Measurements from ENCODE around the gene NIT1. TPM values are rescaled to one million over a fixed set of nuclear protein-coding genes. Genes with fewer than 3 reads are reported as not detected.

NIT1 gene
- total RNA-seq, 2 donors from 2014 or later: 51.0 to 65.1 TPM

GRCh38 chr1:161092621-161093028 lies 25.3 kb upstream of the NIT1 start:
- Mint-ChIP-seq H3K27me3 (ENCODE audit: insufficient read depth) (peaks cover 10% of the 10 kb centered on the region), H3K27ac (no peak overlapping the region), H3K9me3 (no peaks in the 10 kb centered on the region), H3K36me3 (ENCODE audit: low read depth) (no peaks in the 10 kb centered on the region), H3K4me3 (no peak overlapping the region), H3K4me1 (no peaks in the 10 kb centered on the region)
- no peak overlapping the region for H3K4me3 ChIP-seq (ENCODE audit: low read length)
- DNase-seq: peak; percentile 20
- H3K27me3 ChIP-seq (ENCODE audit: control insufficient read depth, insufficient read depth, low read length, poor library complexity, severe bottlenecking): peaks cover 10% of the 10 kb centered on the region
- no peaks in the 10 kb centered on the region for H3K4me1 ChIP-seq (ENCODE audit: control insufficient read depth, insufficient read depth, low read length)
- H3K27ac ChIP-seq (ENCODE audit: low read depth, low read length): no peak overlapping the region
- no peak for TF ChIP-seq CTCF (conservative IDR thresholded peaks at IDR 0.05)
- H3K9ac ChIP-seq (ENCODE audit: extremely low read depth, low read length, poor library complexity, severe bottlenecking): no peak overlapping the region
- no peaks in the 10 kb centered on the region for H3K9me3 ChIP-seq (ENCODE audit: control insufficient read depth, low read length)
- no peaks in the 10 kb centered on the region for H3K36me3 ChIP-seq (ENCODE audit: control insufficient read depth, insufficient read depth, low read length)
- WGBS, 2 experiments (ENCODE audit: insufficient coverage in 1 of 2, insufficient read length in 1 of 2): 87% methylated on average over 3 of the region's 3 CpGs

- Histone ChIP-seq H3K27ac (ENCODE audit: low read depth, low read length) (no peak overlapping the region), H3K36me3 (ENCODE audit: control insufficient read depth, insufficient read depth, low read length) (peaks cover 1% of the 10 kb centered on the region), H3K9ac (ENCODE audit: extremely low read depth, low read length, poor library complexity, severe bottlenecking) (no peak overlapping the region), H3K27me3 (ENCODE audit: control insufficient read depth, insufficient read depth, low read length, poor library complexity, severe bottlenecking) (peaks cover 10% of the 10 kb centered on the region), H3K4me1 (ENCODE audit: control insufficient read depth, insufficient read depth, low read length) (no peaks in the 10 kb centered on the region), H3K4me3 (ENCODE audit: low read length) (no peak overlapping the region), H3K9me3 (ENCODE audit: control insufficient read depth, low read length) (no peaks in the 10 kb centered on the region)
- no peak for TF ChIP-seq CTCF (conservative IDR thresholded peaks at IDR 0.05)
- peaks cover 4% of the 10 kb centered on the region for H3K4me1 Mint-ChIP-seq
- no peaks in the 10 kb centered on the region for H3K9me3 Mint-ChIP-seq
- no peaks in the 10 kb centered on the region for H3K36me3 Mint-ChIP-seq (ENCODE audit: low read depth)
- peaks cover 10% of the 10 kb centered on the region for H3K27me3 Mint-ChIP-seq (ENCODE audit: insufficient read depth)
- peak; percentile 17 for DNase-seq
- 96 to 99% methylated on average over 9 to 12 of the region's 14 CpGs for WGBS, 2 experiments (ENCODE audit: insufficient coverage in 1 of 2, insufficient read length in 1 of 2)
- H3K27ac Mint-ChIP-seq: no peak overlapping the region
- H3K4me3 Mint-ChIP-seq: no peak overlapping the region
These were observed 23.4 kb upstream of the NIT1 start for GRCh38 chr1:161094481-161094880.

GRCh38 chr1:161095230-161095629 lies 22.7 kb upstream of the NIT1 start:
- H3K27ac Mint-ChIP-seq: no peak overlapping the region
- 94 to 97% methylated on average over 5 to 6 of the region's 6 CpGs for WGBS, 2 experiments (ENCODE audit: insufficient coverage in 1 of 2, insufficient read length in 1 of 2)
- H3K36me3 Mint-ChIP-seq (ENCODE audit: low read depth): peaks cover 7% of the 10 kb centered on the region
- no peak overlapping the region for H3K9ac ChIP-seq (ENCODE audit: extremely low read depth, low read length, poor library complexity, severe bottlenecking)
- H3K4me3 Mint-ChIP-seq: no peak overlapping the region
- H3K27me3 ChIP-seq (ENCODE audit: control insufficient read depth, insufficient read depth, low read length, poor library complexity, severe bottlenecking): peaks cover 10% of the 10 kb centered on the region
- peaks cover 10% of the 10 kb centered on the region for H3K27me3 Mint-ChIP-seq (ENCODE audit: insufficient read depth)
- H3K4me1 Mint-ChIP-seq: peaks cover 4% of the 10 kb centered on the region
- H3K27ac ChIP-seq (ENCODE audit: low read depth, low read length): no peak overlapping the region
- H3K4me1 ChIP-seq (ENCODE audit: control insufficient read depth, insufficient read depth, low read length): no peaks in the 10 kb centered on the region
- no peaks in the 10 kb centered on the region for H3K9me3 ChIP-seq (ENCODE audit: control insufficient read depth, low read length)
- peak; percentile 1 for DNase-seq
- no peak overlapping the region for H3K4me3 ChIP-seq (ENCODE audit: low read length)
- no peaks in the 10 kb centered on the region for H3K9me3 Mint-ChIP-seq
- TF ChIP-seq CTCF (conservative IDR thresholded peaks at IDR 0.05): no peak
- peaks cover 8% of the 10 kb centered on the region for H3K36me3 ChIP-seq (ENCODE audit: control insufficient read depth, insufficient read depth, low read length)
